B cell (primary cell): ENCODE data around the gene FAM120AOS. TPM values are rescaled to one million over a fixed set of nuclear protein-coding genes. Genes with fewer than 3 reads are reported as not detected.

Experiments
- ATAC-seq: fragments of 200-7000 bp; cut with Tn5 transposase; one replicate; pipeline ENCODE4 v1.10.0; 2021; ENCODE audit warnings: low read depth, mild to moderate bottlenecking, moderate number of reproducible peaks, moderate library complexity
- CTCF ChIA-PET: fragments of 350-600 bp; sonication (Branson Sonifier 250); formaldehyde crosslinking; loops from one replicate; lab custom pipeline; 2021; ENCODE audit warnings: antibody characterized with exemption, inconsistent platforms; lab: Charles Lee
- POLR2A ChIA-PET: fragments of 350-600 bp; sonication (Branson Sonifier 250); formaldehyde crosslinking; loops from one replicate; lab custom pipeline; 2021; ENCODE audit warnings: antibody characterized with exemption; lab: Charles Lee
- DNase-seq: peaks from one replicate; pipeline ENCODE4 v3.0.0; 2013
- H2AFZ ChIP-seq: 2 replicates; pipeline ENCODE4 v1.6.1; 2012; ENCODE audit warnings: mild to moderate bottlenecking, low read depth, low read length; ENCODE audit not compliant: insufficient read depth, poor library complexity, severe bottlenecking
- H3K27ac ChIP-seq, 2 donors: 1 replicate in 1 of 2; 2 replicates in 1 of 2; pipeline ENCODE4 v1.5.1; 2012 to 2013; ENCODE audit warnings: low read length in 2 of 2, mild to moderate bottlenecking in 2 of 2, moderate library complexity in 1 of 2
- H3K27me3 ChIP-seq, 4 experiments: fragments of 200-600 bp in 1 of 4; sonication (generic) in 1 of 4; replicated peaks in 1 of 4; 1 replicate in 2 of 4; 2 replicates in 2 of 4; pipeline versions ENCODE4 v1.6.1 to v1.7.0; 2013 to 2016; ENCODE audit warnings: low read length in 3 of 4, mild to moderate bottlenecking in 2 of 4, mixed read lengths in 1 of 4, moderate library complexity in 1 of 4; ENCODE audit not compliant: insufficient read depth in 4 of 4, control insufficient read depth in 3 of 4; ENCODE audit errors: control extremely low read depth in 1 of 4
- H3K36me3 ChIP-seq, 2 experiments: replicated peaks in 1 of 2; 1 replicate in 1 of 2; 2 replicates in 1 of 2; pipeline versions ENCODE4 v1.6.1 to v1.7.1; 2013; ENCODE audit warnings: low read length in 1 of 2; ENCODE audit not compliant: insufficient read depth in 2 of 2, control insufficient read depth in 1 of 2; ENCODE audit errors: control extremely low read depth in 1 of 2, extremely low read depth in 1 of 2
- H3K4me1 ChIP-seq, 2 donors: fragments of 200-600 bp in 1 of 2; sonication (generic) in 1 of 2; 1 replicate in 1 of 2; 2 replicates in 1 of 2; pipeline versions ENCODE4 v1.5.1 to v1.6.1; 2013 to 2017; ENCODE audit warnings: low read length in 2 of 2; ENCODE audit not compliant: control insufficient read depth in 2 of 2, insufficient read depth in 2 of 2
- H3K4me2 ChIP-seq: replicated peaks from 2 replicates; pipeline ENCODE3; 2012; ENCODE audit warnings: mild to moderate bottlenecking, low read depth, low read length; ENCODE audit not compliant: poor library complexity, severe bottlenecking
- H3K4me3 ChIP-seq, 5 experiments: fragments of 200-600 bp in 1 of 5; sonication (generic) in 1 of 5; 1 replicate in 3 of 5; 2 replicates in 2 of 5; pipeline versions ENCODE4 v1.5.1 to v1.7.0; 2011 to 2016; ENCODE audit warnings: low read length in 4 of 5, mild to moderate bottlenecking in 4 of 5, low read depth in 2 of 5, control low read depth in 1 of 5, moderate library complexity in 1 of 5; ENCODE audit not compliant: insufficient read depth in 1 of 5; ENCODE audit errors: control extremely low read depth in 1 of 5, extremely low read depth in 1 of 5
- H3K79me2 ChIP-seq: fragments of 200-600 bp; sonication (generic); one replicate; pipeline ENCODE4 v1.6.0; 2016; ENCODE audit warnings: low read length; ENCODE audit not compliant: control insufficient read depth, insufficient read depth
- H3K9ac ChIP-seq: fragments of 200-600 bp; sonication (generic); 2 replicates; pipeline ENCODE4 v1.6.1; 2017; ENCODE audit warnings: mild to moderate bottlenecking, low read length, moderate library complexity
- H3K9me3 ChIP-seq, 3 donors: one replicate each; pipeline versions ENCODE4 v1.6.1 to v1.7.1; 2013; ENCODE audit warnings: low read length in 2 of 3; ENCODE audit not compliant: control insufficient read depth in 2 of 3, insufficient read depth in 1 of 3; ENCODE audit errors: control extremely low read depth in 1 of 3
- H4K20me1 ChIP-seq: 2 replicates; pipeline ENCODE4 v1.6.0; 2012; ENCODE audit warnings: mild to moderate bottlenecking, low read length; ENCODE audit not compliant: insufficient read depth, control insufficient read depth, poor library complexity, severe bottlenecking
- H3K27ac Mint-ChIP-seq: one replicate; pipeline ENCODE4 v1.8.0; 2021; ENCODE audit warnings: mixed read lengths
- H3K27me3 Mint-ChIP-seq: one replicate; pipeline ENCODE4 v1.8.0; 2021; ENCODE audit warnings: mixed read lengths
- H3K4me1 Mint-ChIP-seq: one replicate; pipeline ENCODE4 v1.8.0; 2021; ENCODE audit warnings: mixed read lengths
- H3K4me3 Mint-ChIP-seq: one replicate; pipeline ENCODE4 v1.8.0; 2021; ENCODE audit warnings: mixed read lengths
- H3K9me3 Mint-ChIP-seq: one replicate; pipeline ENCODE4 v1.8.0; 2022; ENCODE audit warnings: mixed read lengths; ENCODE audit not compliant: insufficient read depth
- CTCF ChIP-seq: fragments of 200-600 bp; IDR thresholded peaks from one replicate; pipeline ENCODE4 v1.8.0; 2022; ENCODE audit warnings: antibody characterized with exemption, mild to moderate bottlenecking
- EZH2 ChIP-seq: IDR thresholded peaks from 2 replicates; pipeline ENCODE4 v1.6.1; 2012; ENCODE audit warnings: borderline replicate concordance, low read depth, mild to moderate bottlenecking, moderate library complexity, low read length; ENCODE audit not compliant: insufficient read depth, poor library complexity, severe bottlenecking
- WGBS: methylation state at CpG from one replicate; pipeline ENCODE4 v1.1.5; 2013; ENCODE audit warnings: missing lambda C conversion rate; ENCODE audit not compliant: insufficient coverage; 5-methylcytosine and 5-hydroxymethylcytosine counted together
- intact Hi-C: fragments of 100-400 bp; cut with micrococcal nuclease; formaldehyde crosslinking; loops from one replicate; pipeline ENCODE4 v1.10.0; 2022
- polyA plus RNA-seq: library from polyadenylated mRNA; depleted of rRNA; stranded (reverse); fragments of >200 nt; gene quantifications from 2 replicates; pipeline ENCODE4 v1.2.3, GENCODE V29; 2012
- total RNA-seq, 2 donors: library from RNA; stranded (reverse); fragments of 120-200 nt in 1 of 2; gene quantifications; 1 replicate in 1 of 2; 2 replicates in 1 of 2; pipeline versions ENCODE4 v1.2.3 to v1.2.4, GENCODE V29; 2013 to 2022

Gene FAM120AOS
- total and polyA plus RNA-seq, 2 donors (not counting 1 experiment from before 2014, with no cell fraction given) = 36.0 to 47.8 TPM

GRCh38 chr9:93422977-93423616 is 30.3 kb downstream of the FAM120AOS start:
- intact Hi-C loops = no loop called here
- Mint-ChIP-seq H3K27me3 (peaks cover 34% of the 10 kb centered on the region), H3K4me1 (no peaks in the 10 kb centered on the region)

More at GRCh38 chr9:93422977-93423616, 30.3 kb downstream of the FAM120AOS start:
- Mint-ChIP-seq H3K4me3 (no peak overlapping the region), H3K27ac (no peak overlapping the region), H3K9me3 (peaks cover 3% of the 10 kb centered on the region)
- 94% methylated on average over 9 of the region's 10 CpGs for WGBS
- no peak for DNase-seq
- no peaks in the 10 kb centered on the region for H3K4me1 ChIP-seq
- no peaks in the 10 kb centered on the region for H3K79me2 ChIP-seq
- no peaks in the 10 kb centered on the region for H4K20me1 ChIP-seq
- H3K4me2 ChIP-seq = no peak overlapping the region
- ChIA-PET POLR2A (no interaction called here), CTCF (no interaction called here)
- TF ChIP-seq CTCF = no peak
- no peak for TF ChIP-seq EZH2
- H2AFZ ChIP-seq = no peak overlapping the region
- H3K27ac ChIP-seq = no peak overlapping the region
- no peak overlapping the region for H3K9ac ChIP-seq
- H3K4me3 ChIP-seq = no peak overlapping the region
- no peak for ATAC-seq
- no peaks in the 10 kb centered on the region for H3K36me3 ChIP-seq
- peaks cover 2 to 21% (median 19%) of the 10 kb centered on the region in 3 donors for H3K9me3 ChIP-seq
- peaks cover 0 to 5% (median 4%) of the 10 kb centered on the region in 4 experiments for H3K27me3 ChIP-seq
